GM06990 (cell line): ENCODE data around the gene DNAH17.

ENCODE experiments used
- DNase-seq: peaks from one replicate; pipeline ENCODE4 v3.0.0-alpha.2; 2011; ENCODE audit not compliant: insufficient read length; ENCODE audit errors: extremely low read depth
- H3K27me3 ChIP-seq: replicated peaks from 2 replicates; pipeline ENCODE4 v1.6.0; 2011; ENCODE audit warnings: low read length; ENCODE audit not compliant: control insufficient read depth, insufficient read depth
- H3K36me3 ChIP-seq: 2 replicates; pipeline ENCODE4 v1.5.1; 2011; ENCODE audit warnings: low read length; ENCODE audit not compliant: control insufficient read depth, insufficient read depth
- H3K4me3 ChIP-seq: replicated peaks from 2 replicates; pipeline ENCODE4 v1.5.1; 2011; ENCODE audit warnings: low read depth, mild to moderate bottlenecking, control low read depth, low read length
- TF ChIP-seq, protein P1 (sequence below): IDR thresholded peaks from 2 replicates; pipeline ENCODE4 v1.5.1; 2011; ENCODE audit warnings: low read length, control low read depth, mild to moderate bottlenecking, inconsistent platforms; ENCODE audit not compliant: insufficient read depth, poor library complexity, severe bottlenecking

The DNAH17 gene

DNA sequence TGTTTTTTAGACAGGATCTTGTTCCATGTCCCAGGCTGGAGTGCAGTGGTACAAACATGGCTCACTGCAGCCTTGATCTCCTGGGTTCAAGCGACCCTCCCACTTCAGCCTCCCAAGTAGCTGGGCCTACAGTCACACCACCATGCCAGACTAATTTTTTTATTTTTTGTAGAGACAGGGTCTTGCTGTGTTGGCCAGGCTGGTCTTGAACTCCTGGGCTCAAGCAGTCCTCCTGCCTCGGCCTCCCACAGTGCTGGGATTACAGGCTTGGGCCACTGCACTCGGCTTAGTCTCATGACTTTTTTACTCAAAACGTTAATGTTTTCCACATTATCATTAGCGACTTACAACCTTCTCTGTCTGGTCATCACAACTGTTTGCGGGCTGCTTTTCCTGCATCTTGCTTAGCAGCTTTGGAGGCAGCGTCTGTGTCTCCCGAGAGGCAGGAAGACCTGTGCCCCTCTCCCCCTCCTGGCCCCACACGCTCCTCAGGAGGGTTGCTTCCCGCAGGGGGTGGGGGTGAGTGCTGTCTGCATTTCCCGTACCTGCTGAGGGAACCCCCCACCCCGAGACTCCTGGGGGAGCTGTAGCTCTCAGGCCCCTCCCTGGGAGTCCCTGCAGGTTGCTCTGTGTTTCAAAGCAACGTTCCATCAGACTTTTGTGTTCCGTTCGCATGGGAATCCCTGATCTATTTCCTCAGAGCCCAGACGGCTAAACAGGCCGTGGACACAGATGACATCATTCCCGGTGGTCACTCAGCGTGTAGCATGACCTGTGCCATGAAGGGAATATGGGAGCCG, 146.1 kb downstream of the DNAH17 start:
- no peak for DNase-seq
- H3K27me3 ChIP-seq, result no peaks in the 10 kb centered on the region
- TF ChIP-seq, protein P1, sequence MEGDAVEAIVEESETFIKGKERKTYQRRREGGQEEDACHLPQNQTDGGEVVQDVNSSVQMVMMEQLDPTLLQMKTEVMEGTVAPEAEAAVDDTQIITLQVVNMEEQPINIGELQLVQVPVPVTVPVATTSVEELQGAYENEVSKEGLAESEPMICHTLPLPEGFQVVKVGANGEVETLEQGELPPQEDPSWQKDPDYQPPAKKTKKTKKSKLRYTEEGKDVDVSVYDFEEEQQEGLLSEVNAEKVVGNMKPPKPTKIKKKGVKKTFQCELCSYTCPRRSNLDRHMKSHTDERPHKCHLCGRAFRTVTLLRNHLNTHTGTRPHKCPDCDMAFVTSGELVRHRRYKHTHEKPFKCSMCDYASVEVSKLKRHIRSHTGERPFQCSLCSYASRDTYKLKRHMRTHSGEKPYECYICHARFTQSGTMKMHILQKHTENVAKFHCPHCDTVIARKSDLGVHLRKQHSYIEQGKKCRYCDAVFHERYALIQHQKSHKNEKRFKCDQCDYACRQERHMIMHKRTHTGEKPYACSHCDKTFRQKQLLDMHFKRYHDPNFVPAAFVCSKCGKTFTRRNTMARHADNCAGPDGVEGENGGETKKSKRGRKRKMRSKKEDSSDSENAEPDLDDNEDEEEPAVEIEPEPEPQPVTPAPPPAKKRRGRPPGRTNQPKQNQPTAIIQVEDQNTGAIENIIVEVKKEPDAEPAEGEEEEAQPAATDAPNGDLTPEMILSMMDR, result no peak
- no peak overlapping the region for H3K4me3 ChIP-seq
- H3K36me3 ChIP-seq, result peaks cover 15% of the 10 kb centered on the region

DNA sequence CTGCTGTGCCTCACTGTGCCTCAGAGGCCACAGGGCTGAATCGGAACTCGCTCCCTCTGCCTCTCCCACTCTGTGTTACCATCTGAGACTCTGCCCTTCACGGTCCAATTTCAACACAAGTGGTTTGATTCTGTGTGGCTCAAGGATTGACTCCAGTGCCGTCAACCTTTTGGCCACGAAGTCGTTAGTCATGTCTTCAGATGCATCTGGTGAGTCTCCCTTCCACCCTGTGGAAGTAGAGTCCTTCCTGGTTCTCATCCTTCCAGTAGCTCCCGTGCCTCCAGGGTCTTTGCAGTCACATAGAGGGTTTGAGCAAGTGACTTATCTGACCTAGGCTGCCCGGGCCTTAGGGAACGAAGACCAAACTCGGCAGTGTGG, 147.6 kb downstream of the DNAH17 start:
- TF ChIP-seq, protein P1, result no peak
- H3K36me3 ChIP-seq, result peaks cover 20% of the 10 kb centered on the region
- no peaks in the 10 kb centered on the region for H3K27me3 ChIP-seq
- DNase-seq, result no peak
- no peak overlapping the region for H3K4me3 ChIP-seq

DNA sequence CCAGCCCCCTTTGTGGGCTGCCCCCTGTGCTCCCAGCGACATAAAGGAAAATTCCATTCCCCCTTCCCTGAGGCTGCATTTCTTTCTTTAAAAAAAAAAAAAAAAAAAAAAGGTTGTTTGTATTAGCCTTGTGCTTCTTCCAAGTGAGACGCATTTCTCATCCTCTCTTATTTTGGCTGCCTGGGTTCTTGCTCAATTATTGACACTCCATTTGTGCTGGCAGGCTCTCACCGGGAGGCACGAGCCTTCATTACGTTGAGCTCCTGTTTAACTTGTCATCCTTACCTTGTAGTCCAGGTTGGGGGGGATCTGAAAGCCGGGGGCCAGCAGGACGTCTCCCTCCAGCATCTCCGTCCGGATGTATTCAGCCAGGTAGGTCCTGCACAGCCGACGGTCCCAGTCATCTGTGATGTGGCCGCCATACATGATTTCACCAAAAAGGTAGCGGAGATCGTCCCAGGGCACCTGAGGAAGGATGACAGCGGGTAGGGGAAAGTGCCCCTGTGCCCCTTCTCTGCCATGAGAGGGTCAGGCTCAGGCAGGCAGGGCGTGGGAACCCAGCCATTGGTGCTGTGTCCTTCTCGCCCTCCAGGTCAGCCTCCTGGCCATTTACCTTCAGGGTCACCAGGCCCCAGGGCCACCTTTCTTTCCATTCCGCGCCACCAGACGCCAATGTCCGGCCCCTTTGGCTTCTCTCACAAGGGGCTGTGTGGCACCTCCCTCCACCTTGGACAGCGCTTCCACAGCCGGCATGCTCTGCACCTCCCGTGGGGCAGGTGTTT, 148.2 kb downstream of the DNAH17 start:
- no peak overlapping the region for H3K4me3 ChIP-seq
- H3K36me3 ChIP-seq, result peaks cover 23% of the 10 kb centered on the region
- no peaks in the 10 kb centered on the region for H3K27me3 ChIP-seq
- TF ChIP-seq, protein P1, result no peak
- no peak for DNase-seq

DNA sequence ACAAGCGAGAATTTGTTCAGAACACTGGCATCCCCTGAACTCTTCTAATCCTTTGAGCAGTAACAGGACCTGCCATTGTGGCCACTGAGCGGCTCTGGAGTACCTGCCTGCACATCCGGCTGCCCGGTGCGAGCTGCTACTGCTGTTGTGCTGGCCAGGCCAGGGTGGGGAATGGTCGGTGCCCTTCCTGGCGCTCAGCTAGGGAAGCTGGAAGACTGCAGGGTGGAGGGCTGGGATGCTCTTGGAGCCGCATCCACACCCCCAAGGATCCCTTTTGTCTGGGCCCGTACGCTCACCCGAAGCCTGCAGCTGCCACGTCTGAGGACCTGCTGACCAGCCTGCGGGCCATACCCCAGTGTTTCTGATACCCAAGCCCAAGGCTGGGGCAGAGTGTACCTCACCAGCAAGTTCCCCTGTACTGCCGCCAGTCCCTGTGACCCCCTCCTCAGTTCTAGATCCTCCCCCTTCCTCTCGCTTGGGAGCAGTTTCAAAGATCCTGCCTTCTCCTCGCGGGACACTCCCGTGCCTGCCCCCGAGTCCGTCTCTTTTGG, 149.1 kb downstream of the DNAH17 start:
- DNase-seq, result no peak
- H3K27me3 ChIP-seq, result no peaks in the 10 kb centered on the region
- TF ChIP-seq, protein P1, result no peak
- no peak overlapping the region for H3K4me3 ChIP-seq
- peaks cover 31% of the 10 kb centered on the region for H3K36me3 ChIP-seq

- no peak overlapping the region for H3K4me3 ChIP-seq
Observed at GRCh38 chr17:78427140-78427539, 150.1 kb downstream of the DNAH17 start.

More at GRCh38 chr17:78427140-78427539, 150.1 kb downstream of the DNAH17 start:
- TF ChIP-seq, protein P1, result no peak
- H3K27me3 ChIP-seq, result no peaks in the 10 kb centered on the region
- no peak for DNase-seq
- H3K36me3 ChIP-seq, result peaks cover 31% of the 10 kb centered on the region
